BJ (cell line): Measurements from ENCODE around the gene DIO1. TPM values are rescaled to one million over a fixed set of nuclear protein-coding genes. Genes with fewer than 3 reads are reported as not detected.

ENCODE experiments used
- CTCF ChIA-PET: fragments of 350-600 bp; formaldehyde crosslinking; extraction: SDS; loops from one replicate; lab custom pipeline; 2021; ENCODE audit warnings: antibody characterized with exemption, inconsistent platforms; lab: Yijun Ruan, JAX
- POLR2A ChIA-PET: fragments of 300-600 bp; sonication (Branson Sonifier 250); formaldehyde crosslinking; extraction: SDS; loops from one replicate; lab custom pipeline; 2021; ENCODE audit warnings: antibody characterized with exemption; lab: Charles Lee
- DNase-seq: peaks from one replicate; pipeline ENCODE4 v3.0.0-alpha.2; 2011; ENCODE audit warnings: low read depth
- H3K27me3 ChIP-seq: 2 replicates; pipeline ENCODE4 v1.6.0; 2011; ENCODE audit warnings: low read length; ENCODE audit not compliant: control insufficient read depth, insufficient read depth
- H3K36me3 ChIP-seq: 2 replicates; pipeline ENCODE4 v1.5.1; 2011; ENCODE audit warnings: low read length; ENCODE audit not compliant: control insufficient read depth, insufficient read depth
- H3K4me3 ChIP-seq: 2 replicates; pipeline ENCODE4 v1.5.1; 2011; ENCODE audit warnings: low read depth, mild to moderate bottlenecking, control low read depth, low read length
- CTCF ChIP-seq: IDR thresholded peaks from 2 replicates; pipeline ENCODE4 v1.5.1; 2011; ENCODE audit warnings: low read depth, mild to moderate bottlenecking, control low read depth, inconsistent platforms, low read length, moderate library complexity; ENCODE audit not compliant: insufficient read depth
- polyA plus RNA-seq: library from polyadenylated mRNA; depleted of rRNA; stranded (reverse); fragments of >200 nt; gene quantifications from 2 replicates; pipeline ENCODE4 v1.2.3, GENCODE V29; 2011

Gene DIO1
- polyA plus RNA-seq, 1 experiment, result not detected

- no peaks in the 10 kb centered on the region for H3K27me3 ChIP-seq
- DNase-seq, result no peak
- TF ChIP-seq CTCF, result no peak
- no peaks in the 10 kb centered on the region for H3K36me3 ChIP-seq
- no peak overlapping the region for H3K4me3 ChIP-seq
- CTCF ChIA-PET, result no interaction called here
- POLR2A ChIA-PET, result interaction anchor here (0.6 kb wide), 1 partner anchor 43 kb away, joined by 3 read pairs; the partner anchor contains the start of gene IFT25
Measured at GRCh38 chr1:53902235-53903138, 8.5 kb downstream of the DIO1 start.

GRCh38 chr1:53905509-53905908, 11.5 kb downstream of the DIO1 start:
- no peak for DNase-seq
- ChIA-PET POLR2A (no interaction called here), CTCF (no interaction called here)
- no peaks in the 10 kb centered on the region for H3K36me3 ChIP-seq
- H3K27me3 ChIP-seq, result no peaks in the 10 kb centered on the region
- TF ChIP-seq CTCF, result no peak
- H3K4me3 ChIP-seq, result no peak overlapping the region

- ChIA-PET POLR2A (no interaction called here), CTCF (interaction anchor here (1.4 kb wide), 1 partner anchor 13 kb away, joined by 3 read pairs; no protein-coding TSS in a partner anchor)
- no peaks in the 10 kb centered on the region for H3K36me3 ChIP-seq
- no peak overlapping the region for H3K4me3 ChIP-seq
- H3K27me3 ChIP-seq, result no peaks in the 10 kb centered on the region
- no peak for TF ChIP-seq CTCF
- DNase-seq, result no peak
Measured at GRCh38 chr1:53906121-53906520, 12.1 kb downstream of the DIO1 start.

- no peak for DNase-seq
- peaks cover 2% of the 10 kb centered on the region for H3K36me3 ChIP-seq
- H3K27me3 ChIP-seq, result no peaks in the 10 kb centered on the region
- no peak for TF ChIP-seq CTCF
- CTCF ChIA-PET, result interaction anchor here (0.7 to 1.9 kb wide), 4 partner anchors 10 to 142 kb away, joined by 3 to 5 read pairs (median 4); no protein-coding TSS in a partner anchor
- no peak overlapping the region for H3K4me3 ChIP-seq
- POLR2A ChIA-PET, result interaction anchor here (0.6 kb wide), 1 partner anchor 24 kb away, joined by 3 read pairs; no protein-coding TSS in a partner anchor
Measured at GRCh38 chr1:53909946-53910345, 16.0 kb downstream of the DIO1 start.

GRCh38 chr1:53911442-53911841, 17.5 kb downstream of the DIO1 start:
- no peak for TF ChIP-seq CTCF
- peaks cover 2% of the 10 kb centered on the region for H3K36me3 ChIP-seq
- no peak for DNase-seq
- H3K4me3 ChIP-seq, result no peak overlapping the region
- H3K27me3 ChIP-seq, result no peaks in the 10 kb centered on the region
- ChIA-PET CTCF (interaction anchor here (1.9 kb wide), 1 partner anchor 9 kb away, joined by 5 read pairs; no protein-coding TSS in a partner anchor), POLR2A (no interaction called here)
